ENCODE results near the gene PSMB8.

The PSMB8 gene

GRCh38 chr6:32857156-32857891, 13.5 kb upstream of the PSMB8 start:
- no peak for DNase-seq (ENCODE audit: low read depth)
- TF ChIP-seq, protein P1, sequence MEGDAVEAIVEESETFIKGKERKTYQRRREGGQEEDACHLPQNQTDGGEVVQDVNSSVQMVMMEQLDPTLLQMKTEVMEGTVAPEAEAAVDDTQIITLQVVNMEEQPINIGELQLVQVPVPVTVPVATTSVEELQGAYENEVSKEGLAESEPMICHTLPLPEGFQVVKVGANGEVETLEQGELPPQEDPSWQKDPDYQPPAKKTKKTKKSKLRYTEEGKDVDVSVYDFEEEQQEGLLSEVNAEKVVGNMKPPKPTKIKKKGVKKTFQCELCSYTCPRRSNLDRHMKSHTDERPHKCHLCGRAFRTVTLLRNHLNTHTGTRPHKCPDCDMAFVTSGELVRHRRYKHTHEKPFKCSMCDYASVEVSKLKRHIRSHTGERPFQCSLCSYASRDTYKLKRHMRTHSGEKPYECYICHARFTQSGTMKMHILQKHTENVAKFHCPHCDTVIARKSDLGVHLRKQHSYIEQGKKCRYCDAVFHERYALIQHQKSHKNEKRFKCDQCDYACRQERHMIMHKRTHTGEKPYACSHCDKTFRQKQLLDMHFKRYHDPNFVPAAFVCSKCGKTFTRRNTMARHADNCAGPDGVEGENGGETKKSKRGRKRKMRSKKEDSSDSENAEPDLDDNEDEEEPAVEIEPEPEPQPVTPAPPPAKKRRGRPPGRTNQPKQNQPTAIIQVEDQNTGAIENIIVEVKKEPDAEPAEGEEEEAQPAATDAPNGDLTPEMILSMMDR (IDR thresholded peaks at IDR 0.05; ENCODE audit: insufficient read depth, low read depth, low read length, missing control alignments), result no peak
- H3K4me3 ChIP-seq (ENCODE audit: low read depth, low read length), result no peak overlapping the region

DNA sequence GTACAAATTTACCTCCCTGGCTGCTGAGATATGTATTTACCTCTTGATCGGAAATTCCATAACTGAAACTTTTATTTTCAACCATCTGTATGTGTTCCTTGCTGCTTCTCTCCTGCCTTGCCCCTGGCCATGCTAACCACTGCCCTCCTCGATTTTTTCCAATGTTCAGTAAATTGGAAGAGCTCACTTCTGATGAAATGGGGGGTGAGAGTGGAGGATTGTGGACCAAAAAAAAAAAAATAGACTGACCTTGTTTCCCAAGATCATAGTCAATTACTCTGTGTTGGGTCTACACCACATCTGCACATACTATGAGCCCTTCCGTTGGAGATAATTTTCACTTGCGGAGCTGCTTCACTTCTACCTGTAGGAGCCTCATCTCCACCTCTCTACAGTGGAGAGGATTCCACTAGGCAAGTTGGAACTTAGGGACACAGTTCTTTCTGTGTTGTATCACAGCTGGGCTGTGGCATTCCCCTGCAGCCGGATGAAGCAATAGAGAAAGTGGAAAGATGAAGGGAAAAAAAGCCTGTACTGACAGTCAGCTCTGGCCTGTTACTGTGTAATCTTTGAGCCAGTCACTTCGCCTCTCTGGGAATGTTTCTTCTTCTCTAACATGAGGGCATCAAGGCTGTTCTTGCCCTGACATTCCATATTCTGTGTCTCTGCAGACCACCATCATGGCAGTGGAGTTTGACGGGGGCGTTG, 11.8 kb upstream of the PSMB8 start:
- TF ChIP-seq, protein P1 (IDR thresholded peaks at IDR 0.05; ENCODE audit: insufficient read depth, low read depth, low read length, missing control alignments), result no peak
- peak overlapping the region; percentile 91 for H3K4me3 ChIP-seq (ENCODE audit: low read depth, low read length)
- DNase-seq (ENCODE audit: low read depth), result no peak

- peak; percentile 76 for DNase-seq (ENCODE audit: low read depth)
- TF ChIP-seq, protein P1 (IDR thresholded peaks at IDR 0.05; ENCODE audit: insufficient read depth, low read depth, low read length, missing control alignments), result no peak
- peak overlapping the region; percentile 91 for H3K4me3 ChIP-seq (ENCODE audit: low read depth, low read length)
Measured at GRCh38 chr6:32854376-32855178, 10.7 kb upstream of the PSMB8 start.

DNA sequence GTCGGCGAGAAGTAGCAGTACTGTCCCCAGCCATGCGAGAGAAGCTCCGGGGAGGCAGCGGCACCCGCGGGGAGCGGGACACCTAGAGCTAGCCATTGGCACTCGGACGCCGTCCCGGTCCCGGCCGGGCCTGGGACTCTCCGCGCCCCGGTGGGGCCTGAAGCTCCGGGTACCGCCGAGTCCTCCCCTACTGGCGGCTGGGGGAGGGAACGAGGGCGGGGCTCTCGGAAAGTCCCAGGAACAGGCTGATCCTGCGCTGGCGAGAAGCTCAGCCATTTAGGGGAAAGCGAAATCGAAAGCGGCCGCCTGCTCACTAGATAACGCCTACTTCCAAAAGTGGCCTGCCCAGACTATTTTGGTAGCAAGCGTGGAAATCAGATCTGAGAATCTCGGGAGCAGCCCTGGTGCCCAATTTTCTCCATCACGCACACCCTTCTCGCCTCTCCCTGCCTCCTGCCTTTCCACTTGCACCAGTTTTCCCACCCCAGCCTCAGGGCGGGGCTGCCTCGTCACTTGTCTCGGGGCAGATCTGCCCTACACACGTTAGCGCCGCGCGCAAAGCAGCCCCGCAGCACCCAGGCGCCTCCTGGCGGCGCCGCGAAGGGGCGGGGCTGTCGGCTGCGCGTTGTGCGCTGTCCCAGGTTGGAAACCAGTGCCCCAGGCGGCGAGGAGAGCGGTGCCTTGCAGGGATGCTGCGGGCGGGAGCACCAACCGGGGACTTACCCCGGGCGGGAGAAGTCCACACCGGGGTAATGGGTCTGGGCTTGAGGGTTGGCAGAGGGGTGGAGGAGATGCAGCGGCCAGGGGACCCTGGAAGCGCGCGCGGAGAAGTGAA, 9.9 kb upstream of the PSMB8 start, which contains the start of the genes PSMB9 and TAP1:
Gene PSMB9, plus strand, starts transcription at position 652 of the 835 bp plus-strand sequence. Its CDS starts 38 bp downstream, at position 690.
Gene TAP1, minus strand, starts transcription at position 164 of the 835 bp plus-strand sequence. Its CDS starts 68 bp downstream, at position 96.
- H3K4me3 ChIP-seq (ENCODE audit: low read depth, low read length), result peak within 1 kb of the TSS; percentile 91
- DNase-seq (ENCODE audit: low read depth), result peak; percentile 97
- TF ChIP-seq, protein P1 (IDR thresholded peaks at IDR 0.05; ENCODE audit: insufficient read depth, low read depth, low read length, missing control alignments), result peak; percentile 86

GRCh38 chr6:32852844-32853540, 9.1 kb upstream of the PSMB8 start:
- TF ChIP-seq, protein P1 (IDR thresholded peaks at IDR 0.05; ENCODE audit: insufficient read depth, low read depth, low read length, missing control alignments), result no peak
- peak; percentile 69 for DNase-seq (ENCODE audit: low read depth)
- H3K4me3 ChIP-seq (ENCODE audit: low read depth, low read length), result peak overlapping the region; percentile 91
